ENCODE measurements around the gene XNDC1N.

DNA sequence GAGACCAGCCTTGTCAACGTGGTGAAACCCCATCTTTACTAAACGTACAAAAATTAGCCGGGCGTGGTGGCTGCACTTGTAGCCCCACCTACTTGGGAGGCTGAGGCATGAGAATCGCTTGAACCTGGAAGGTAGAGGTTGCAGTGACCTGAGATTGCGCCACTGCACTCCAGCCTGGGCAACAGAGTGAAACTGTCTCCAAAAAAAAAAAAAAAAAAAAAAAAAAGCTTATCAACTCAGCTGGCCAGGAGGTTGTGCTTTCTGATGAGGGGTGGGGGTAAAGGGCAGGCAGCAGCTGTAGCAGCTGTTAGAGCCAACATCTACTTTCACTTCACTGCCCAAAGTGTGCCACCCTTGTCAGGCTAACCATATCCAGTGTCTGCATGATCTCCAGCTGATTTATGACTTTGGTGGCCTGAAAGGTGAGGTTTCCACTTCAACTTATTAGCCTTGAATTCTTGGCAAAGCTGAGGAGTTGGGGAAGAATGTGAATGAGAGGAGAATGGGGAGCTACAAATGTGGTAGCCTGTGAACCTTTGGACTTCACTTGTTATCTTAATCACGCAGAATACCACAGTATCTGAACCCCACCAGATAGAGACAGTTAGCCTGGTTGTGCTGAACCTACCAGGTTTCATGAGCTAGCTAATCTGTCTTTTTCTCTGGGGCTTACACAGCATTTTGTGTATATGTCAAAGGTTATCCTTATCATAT, 20.1 kb upstream of the XNDC1N start:
- TF ChIP-seq, protein P1, sequence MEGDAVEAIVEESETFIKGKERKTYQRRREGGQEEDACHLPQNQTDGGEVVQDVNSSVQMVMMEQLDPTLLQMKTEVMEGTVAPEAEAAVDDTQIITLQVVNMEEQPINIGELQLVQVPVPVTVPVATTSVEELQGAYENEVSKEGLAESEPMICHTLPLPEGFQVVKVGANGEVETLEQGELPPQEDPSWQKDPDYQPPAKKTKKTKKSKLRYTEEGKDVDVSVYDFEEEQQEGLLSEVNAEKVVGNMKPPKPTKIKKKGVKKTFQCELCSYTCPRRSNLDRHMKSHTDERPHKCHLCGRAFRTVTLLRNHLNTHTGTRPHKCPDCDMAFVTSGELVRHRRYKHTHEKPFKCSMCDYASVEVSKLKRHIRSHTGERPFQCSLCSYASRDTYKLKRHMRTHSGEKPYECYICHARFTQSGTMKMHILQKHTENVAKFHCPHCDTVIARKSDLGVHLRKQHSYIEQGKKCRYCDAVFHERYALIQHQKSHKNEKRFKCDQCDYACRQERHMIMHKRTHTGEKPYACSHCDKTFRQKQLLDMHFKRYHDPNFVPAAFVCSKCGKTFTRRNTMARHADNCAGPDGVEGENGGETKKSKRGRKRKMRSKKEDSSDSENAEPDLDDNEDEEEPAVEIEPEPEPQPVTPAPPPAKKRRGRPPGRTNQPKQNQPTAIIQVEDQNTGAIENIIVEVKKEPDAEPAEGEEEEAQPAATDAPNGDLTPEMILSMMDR (conservative IDR thresholded peaks at IDR 0.05; ENCODE audit: low read depth in 2 of 2) = no peak
- TF ChIP-seq ZNF114 (CRISPR knock-in tag; IDR thresholded peaks at IDR 0.05) (no peak), EZH2 (IDR thresholded peaks at IDR 0.05; ENCODE audit: low read depth, unreplicated experiment) (no peak), POLR2AphosphoS5 (IDR thresholded peaks at IDR 0.05; ENCODE audit: low read depth) (no peak), ZNF331 (CRISPR knock-in tag; IDR thresholded peaks at IDR 0.05; ENCODE audit: low read depth) (no peak), EZH2phosphoT487 (IDR thresholded peaks at IDR 0.05; ENCODE audit: unreplicated experiment) (no peak), CREB1 (CRISPR knock-in tag; IDR thresholded peaks at IDR 0.05; ENCODE audit: low read depth) (no peak), JUNB (IDR thresholded peaks at IDR 0.05; ENCODE audit: unreplicated experiment) (no peak), STAT1 (IDR thresholded peaks at IDR 0.05; ENCODE audit: unreplicated experiment) (no peak)
- TF ChIP-seq, protein P2, sequence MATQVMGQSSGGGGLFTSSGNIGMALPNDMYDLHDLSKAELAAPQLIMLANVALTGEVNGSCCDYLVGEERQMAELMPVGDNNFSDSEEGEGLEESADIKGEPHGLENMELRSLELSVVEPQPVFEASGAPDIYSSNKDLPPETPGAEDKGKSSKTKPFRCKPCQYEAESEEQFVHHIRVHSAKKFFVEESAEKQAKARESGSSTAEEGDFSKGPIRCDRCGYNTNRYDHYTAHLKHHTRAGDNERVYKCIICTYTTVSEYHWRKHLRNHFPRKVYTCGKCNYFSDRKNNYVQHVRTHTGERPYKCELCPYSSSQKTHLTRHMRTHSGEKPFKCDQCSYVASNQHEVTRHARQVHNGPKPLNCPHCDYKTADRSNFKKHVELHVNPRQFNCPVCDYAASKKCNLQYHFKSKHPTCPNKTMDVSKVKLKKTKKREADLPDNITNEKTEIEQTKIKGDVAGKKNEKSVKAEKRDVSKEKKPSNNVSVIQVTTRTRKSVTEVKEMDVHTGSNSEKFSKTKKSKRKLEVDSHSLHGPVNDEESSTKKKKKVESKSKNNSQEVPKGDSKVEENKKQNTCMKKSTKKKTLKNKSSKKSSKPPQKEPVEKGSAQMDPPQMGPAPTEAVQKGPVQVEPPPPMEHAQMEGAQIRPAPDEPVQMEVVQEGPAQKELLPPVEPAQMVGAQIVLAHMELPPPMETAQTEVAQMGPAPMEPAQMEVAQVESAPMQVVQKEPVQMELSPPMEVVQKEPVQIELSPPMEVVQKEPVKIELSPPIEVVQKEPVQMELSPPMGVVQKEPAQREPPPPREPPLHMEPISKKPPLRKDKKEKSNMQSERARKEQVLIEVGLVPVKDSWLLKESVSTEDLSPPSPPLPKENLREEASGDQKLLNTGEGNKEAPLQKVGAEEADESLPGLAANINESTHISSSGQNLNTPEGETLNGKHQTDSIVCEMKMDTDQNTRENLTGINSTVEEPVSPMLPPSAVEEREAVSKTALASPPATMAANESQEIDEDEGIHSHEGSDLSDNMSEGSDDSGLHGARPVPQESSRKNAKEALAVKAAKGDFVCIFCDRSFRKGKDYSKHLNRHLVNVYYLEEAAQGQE (IDR thresholded peaks at IDR 0.05; ENCODE audit: unreplicated experiment) = no peak
- TF ChIP-seq, protein P3, sequence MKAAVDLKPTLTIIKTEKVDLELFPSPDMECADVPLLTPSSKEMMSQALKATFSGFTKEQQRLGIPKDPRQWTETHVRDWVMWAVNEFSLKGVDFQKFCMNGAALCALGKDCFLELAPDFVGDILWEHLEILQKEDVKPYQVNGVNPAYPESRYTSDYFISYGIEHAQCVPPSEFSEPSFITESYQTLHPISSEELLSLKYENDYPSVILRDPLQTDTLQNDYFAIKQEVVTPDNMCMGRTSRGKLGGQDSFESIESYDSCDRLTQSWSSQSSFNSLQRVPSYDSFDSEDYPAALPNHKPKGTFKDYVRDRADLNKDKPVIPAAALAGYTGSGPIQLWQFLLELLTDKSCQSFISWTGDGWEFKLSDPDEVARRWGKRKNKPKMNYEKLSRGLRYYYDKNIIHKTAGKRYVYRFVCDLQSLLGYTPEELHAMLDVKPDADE (IDR thresholded peaks at IDR 0.05) = no peak

All from GM23338 (cell line).